SK-N-MC (cell line): ENCODE results near the gene A4GALT.

Source experiments
- DNase-seq: peaks from one replicate; pipeline ENCODE4 v3.0.0-alpha.2; 2011; ENCODE audit warnings: low read depth, low spot score
- H3K27ac ChIP-seq: fragments of 200-600 bp; sonication (generic); 2 replicates; pipeline ENCODE4 v1.5.1; 2016; ENCODE audit warnings: mixed run types
- H3K36me3 ChIP-seq: fragments of 200-600 bp; sonication (generic); 2 replicates; pipeline ENCODE4 v1.6.1; 2017; ENCODE audit warnings: antibody characterized with exemption, low read length, mixed read lengths; ENCODE audit not compliant: insufficient read depth
- H3K4me3 ChIP-seq: fragments of 200-600 bp; sonication (generic); 2 replicates; pipeline ENCODE4 v1.5.1; 2016
- H3K9ac ChIP-seq: fragments of 200-600 bp; sonication (generic); 2 replicates; pipeline ENCODE4 v1.8.0; 2017; ENCODE audit warnings: mixed run types, mixed read lengths; ENCODE audit not compliant: insufficient read length
- H3K9me3 ChIP-seq: fragments of 200-600 bp; sonication (generic); 2 replicates; pipeline ENCODE4 v1.6.1; 2017; ENCODE audit warnings: low read depth, mild to moderate bottlenecking, antibody characterized with exemption, low read length, moderate library complexity, mixed read lengths
- EZH2 ChIP-seq: fragments of 200-600 bp; sonication (generic); IDR thresholded peaks from one replicate; pipeline ENCODE4 v1.6.1; 2017; ENCODE audit warnings: antibody characterized with exemption
- FOXP2 ChIP-seq: optimal IDR thresholded peaks from 2 replicates; pipeline ENCODE3; 2011; ENCODE audit warnings: mild to moderate bottlenecking, moderate library complexity; ENCODE audit not compliant: insufficient read depth; ENCODE audit errors: extremely low read length, control extremely low read depth
- POLR2AphosphoS5 ChIP-seq: IDR thresholded peaks from 2 replicates; pipeline ENCODE4 v1.6.1; 2012; ENCODE audit warnings: mild to moderate bottlenecking, low read depth, low read length, borderline replicate concordance

The A4GALT gene

GRCh38 chr22:42693763-42694683 lies 26.6 kb downstream of the A4GALT start:
- Histone ChIP-seq H3K4me3 (no peak overlapping the region), H3K9me3 (no peaks in the 10 kb centered on the region), H3K27ac (no peak overlapping the region), H3K9ac (no peak overlapping the region), H3K36me3 (no peaks in the 10 kb centered on the region)
- no peak for DNase-seq
- no peak for TF ChIP-seq POLR2AphosphoS5
- no peak for TF ChIP-seq EZH2
- no peak for TF ChIP-seq FOXP2

- Histone ChIP-seq H3K9me3 (no peaks in the 10 kb centered on the region), H3K4me3 (no peak overlapping the region), H3K36me3 (no peaks in the 10 kb centered on the region), H3K27ac (no peak overlapping the region), H3K9ac (no peak overlapping the region)
- TF ChIP-seq FOXP2 = no peak
- no peak for TF ChIP-seq POLR2AphosphoS5
- TF ChIP-seq EZH2 = no peak
- no peak for DNase-seq
These were observed 27.5 kb downstream of the A4GALT start for GRCh38 chr22:42693055-42693762.

GRCh38 chr22:42692239-42693054 lies 28.2 kb downstream of the A4GALT start:
- Histone ChIP-seq H3K36me3 (no peaks in the 10 kb centered on the region), H3K9ac (no peak overlapping the region), H3K27ac (no peak overlapping the region), H3K9me3 (no peaks in the 10 kb centered on the region), H3K4me3 (no peak overlapping the region)
- no peak for TF ChIP-seq EZH2
- TF ChIP-seq FOXP2 = no peak
- TF ChIP-seq POLR2AphosphoS5 = no peak
- no peak for DNase-seq

- H3K27ac ChIP-seq = no peak overlapping the region
- H3K9ac ChIP-seq = no peak overlapping the region
- H3K9me3 ChIP-seq = no peaks in the 10 kb centered on the region
- TF ChIP-seq FOXP2 (no peak), EZH2 (no peak), POLR2AphosphoS5 (no peak)
- DNase-seq = no peak
- H3K36me3 ChIP-seq = no peaks in the 10 kb centered on the region
- no peak overlapping the region for H3K4me3 ChIP-seq
These were observed 29.2 kb downstream of the A4GALT start for GRCh38 chr22:42691440-42691839.

GRCh38 chr22:42688241-42689211 lies 32.1 kb downstream of the A4GALT start:
- no peaks in the 10 kb centered on the region for H3K36me3 ChIP-seq
- TF ChIP-seq POLR2AphosphoS5 = no peak
- TF ChIP-seq FOXP2 = no peak
- TF ChIP-seq EZH2 = no peak
- H3K4me3 ChIP-seq = peak overlapping the region; percentile 67
- peak; percentile 30 for DNase-seq
- H3K27ac ChIP-seq = peak overlapping the region; percentile 88
- H3K9me3 ChIP-seq = no peaks in the 10 kb centered on the region
- H3K9ac ChIP-seq = peak overlapping the region; percentile 58

GRCh38 chr22:42686756-42687491 lies 33.7 kb downstream of the A4GALT start:
- H3K36me3 ChIP-seq = no peaks in the 10 kb centered on the region
- no peak overlapping the region for H3K27ac ChIP-seq
- TF ChIP-seq FOXP2 = no peak
- TF ChIP-seq POLR2AphosphoS5 = no peak
- TF ChIP-seq EZH2 = no peak
- DNase-seq = no peak
- H3K9me3 ChIP-seq = no peaks in the 10 kb centered on the region
- H3K4me3 ChIP-seq = no peak overlapping the region
- H3K9ac ChIP-seq = no peak overlapping the region

- Histone ChIP-seq H3K9me3 (no peaks in the 10 kb centered on the region), H3K27ac (no peak overlapping the region), H3K4me3 (no peak overlapping the region), H3K9ac (no peak overlapping the region), H3K36me3 (no peaks in the 10 kb centered on the region)
- TF ChIP-seq POLR2AphosphoS5 (no peak), FOXP2 (no peak), EZH2 (no peak)
- no peak for DNase-seq
These were observed 34.6 kb downstream of the A4GALT start for GRCh38 chr22:42685941-42686653.
